Calu3 (cell line): ENCODE data around the gene OTOG. TPM values are rescaled to one million over a fixed set of nuclear protein-coding genes. Genes with fewer than 3 reads are reported as not detected.

Source experiments
- BruUV-seq: library from RNA; stranded (reverse); fragments of 400-500 nt; replicated peaks from 2 replicates; lab custom pipeline; 2021; lab: Mats Ljungman, UMichigan
- CTCF ChIA-PET: fragments of 300-600 bp; sonication (Branson Sonifier 250); formaldehyde crosslinking; loops from one replicate; lab custom pipeline; 2022; ENCODE audit warnings: antibody characterized with exemption; lab: Charles Lee
- DNase-seq: peaks from one replicate; pipeline ENCODE4 v3.0.0; 2022
- H3K27ac Mint-ChIP-seq: one replicate; pipeline ENCODE4 v1.8.0; 2022; ENCODE audit warnings: mixed read lengths; ENCODE audit not compliant: unreplicated experiment
- H3K27me3 Mint-ChIP-seq: one replicate; pipeline ENCODE4 v1.8.0; 2022; ENCODE audit warnings: mixed read lengths; ENCODE audit not compliant: unreplicated experiment
- H3K36me3 Mint-ChIP-seq: one replicate; pipeline ENCODE4 v1.8.0; 2022; ENCODE audit warnings: mild to moderate bottlenecking, moderate library complexity, mixed read lengths; ENCODE audit not compliant: insufficient read depth, unreplicated experiment
- H3K4me1 Mint-ChIP-seq: one replicate; pipeline ENCODE4 v1.8.0; 2022; ENCODE audit warnings: mild to moderate bottlenecking, low read depth, mixed read lengths; ENCODE audit not compliant: unreplicated experiment
- H3K4me3 Mint-ChIP-seq: one replicate; pipeline ENCODE4 v1.8.0; 2022; ENCODE audit warnings: mild to moderate bottlenecking, low read depth, moderate library complexity, mixed read lengths; ENCODE audit not compliant: unreplicated experiment
- H3K9me3 Mint-ChIP-seq: one replicate; pipeline ENCODE4 v1.8.0; 2022; ENCODE audit warnings: low read depth, mixed read lengths; ENCODE audit not compliant: unreplicated experiment
- intact Hi-C: fragments of 100-400 bp; cut with micrococcal nuclease; formaldehyde crosslinking; loops from one replicate; pipeline ENCODE4 v1.10.0; 2022; ENCODE audit not compliant: unreplicated experiment
- total RNA-seq: library from RNA; stranded (reverse); gene quantifications from 2 replicates; pipeline ENCODE4 v1.2.3, GENCODE V29; 2022
- TF ChIP-seq, protein P1 (sequence below): fragments of 200-600 bp; IDR thresholded peaks from one replicate; pipeline ENCODE4 v1.8.0; 2022; ENCODE audit warnings: antibody characterized with exemption; ENCODE audit not compliant: unreplicated experiment

Gene OTOG
- total RNA-seq, 1 experiment from 2014 or later, result not detected

- intact Hi-C loops, result no loop called here
- BruUV-seq, result no TSS peak
- no peaks in the 10 kb centered on the region for H3K9me3 Mint-ChIP-seq
- no peaks in the 10 kb centered on the region for H3K4me1 Mint-ChIP-seq
- no peak for DNase-seq
- peaks cover 90% of the 10 kb centered on the region for H3K27me3 Mint-ChIP-seq
- TF ChIP-seq, protein P1, sequence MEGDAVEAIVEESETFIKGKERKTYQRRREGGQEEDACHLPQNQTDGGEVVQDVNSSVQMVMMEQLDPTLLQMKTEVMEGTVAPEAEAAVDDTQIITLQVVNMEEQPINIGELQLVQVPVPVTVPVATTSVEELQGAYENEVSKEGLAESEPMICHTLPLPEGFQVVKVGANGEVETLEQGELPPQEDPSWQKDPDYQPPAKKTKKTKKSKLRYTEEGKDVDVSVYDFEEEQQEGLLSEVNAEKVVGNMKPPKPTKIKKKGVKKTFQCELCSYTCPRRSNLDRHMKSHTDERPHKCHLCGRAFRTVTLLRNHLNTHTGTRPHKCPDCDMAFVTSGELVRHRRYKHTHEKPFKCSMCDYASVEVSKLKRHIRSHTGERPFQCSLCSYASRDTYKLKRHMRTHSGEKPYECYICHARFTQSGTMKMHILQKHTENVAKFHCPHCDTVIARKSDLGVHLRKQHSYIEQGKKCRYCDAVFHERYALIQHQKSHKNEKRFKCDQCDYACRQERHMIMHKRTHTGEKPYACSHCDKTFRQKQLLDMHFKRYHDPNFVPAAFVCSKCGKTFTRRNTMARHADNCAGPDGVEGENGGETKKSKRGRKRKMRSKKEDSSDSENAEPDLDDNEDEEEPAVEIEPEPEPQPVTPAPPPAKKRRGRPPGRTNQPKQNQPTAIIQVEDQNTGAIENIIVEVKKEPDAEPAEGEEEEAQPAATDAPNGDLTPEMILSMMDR, result no peak
- no peaks in the 10 kb centered on the region for H3K36me3 Mint-ChIP-seq
- CTCF ChIA-PET, result no interaction called here
- H3K27ac Mint-ChIP-seq, result no peak overlapping the region
- H3K4me3 Mint-ChIP-seq, result no peak overlapping the region
These were observed 64.0 kb downstream of the OTOG start for GRCh38 chr11:17611049-17611448.

- intact Hi-C loops, result no loop called here
- no peaks in the 10 kb centered on the region for H3K36me3 Mint-ChIP-seq
- no peak overlapping the region for H3K4me3 Mint-ChIP-seq
- peaks cover 84% of the 10 kb centered on the region for H3K27me3 Mint-ChIP-seq
- no peaks in the 10 kb centered on the region for H3K4me1 Mint-ChIP-seq
- H3K9me3 Mint-ChIP-seq, result no peaks in the 10 kb centered on the region
- H3K27ac Mint-ChIP-seq, result no peak overlapping the region
- CTCF ChIA-PET, result no interaction called here
- BruUV-seq, result no TSS peak
- TF ChIP-seq, protein P1, result no peak
- no peak for DNase-seq
These were observed 64.6 kb downstream of the OTOG start for GRCh38 chr11:17611503-17612220.

DNA sequence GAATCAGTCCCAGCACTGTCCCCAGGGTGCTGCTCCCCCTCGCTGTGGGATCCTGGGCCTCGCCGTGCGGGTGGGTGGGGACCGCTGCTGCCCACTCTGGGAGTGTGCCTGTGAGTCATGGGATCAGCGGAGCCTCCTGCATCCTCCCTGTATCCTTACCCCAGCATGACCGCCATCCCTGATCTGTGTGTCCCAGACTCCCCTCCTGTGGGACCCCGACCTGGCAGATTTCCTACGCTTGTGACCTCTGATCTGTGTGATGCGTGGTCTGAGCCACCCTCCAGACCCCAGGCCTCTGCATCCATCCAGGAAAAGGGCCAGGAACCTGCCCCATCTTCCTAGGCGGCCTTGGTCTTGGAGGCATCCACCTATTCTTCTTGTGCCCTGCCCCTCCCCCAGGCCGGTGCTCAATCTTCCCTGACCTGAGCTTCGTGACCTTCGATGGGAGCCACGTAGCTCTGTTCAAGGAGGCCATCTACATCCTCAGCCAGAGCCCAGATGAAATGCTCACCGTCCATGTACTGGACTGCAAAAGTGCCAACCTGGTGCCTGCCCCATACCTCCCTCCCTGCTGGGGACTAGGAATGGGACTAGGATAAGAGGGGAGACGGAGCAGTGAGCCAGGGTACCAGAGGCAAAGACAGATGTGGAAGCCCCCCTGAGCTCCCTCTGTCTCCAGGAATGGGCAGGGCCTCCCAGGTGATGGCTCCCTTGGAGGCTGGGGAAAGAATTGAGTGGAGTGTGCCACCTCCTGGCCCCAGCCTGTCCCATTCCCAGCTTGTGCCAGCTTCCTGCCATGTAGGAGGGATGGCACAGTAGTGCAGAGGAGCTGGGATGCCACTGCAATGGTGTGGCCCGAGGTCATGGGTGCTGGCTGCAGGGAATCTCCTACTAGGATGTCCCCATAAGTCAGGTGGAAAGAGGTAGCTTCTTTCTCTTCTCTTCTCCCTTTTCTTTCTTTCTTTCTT is 65.4 kb downstream of the OTOG start:
- Mint-ChIP-seq H3K4me3 (no peak overlapping the region), H3K4me1 (no peaks in the 10 kb centered on the region), H3K36me3 (no peaks in the 10 kb centered on the region), H3K9me3 (no peaks in the 10 kb centered on the region), H3K27ac (no peak overlapping the region), H3K27me3 (peaks cover 75% of the 10 kb centered on the region)
- BruUV-seq, result no TSS peak
- TF ChIP-seq, protein P1, result no peak
- CTCF ChIA-PET, result interaction anchor here (0.6 kb wide), 1 partner anchor 74 kb away, joined by 3 read pairs; no protein-coding TSS in a partner anchor
- intact Hi-C loops, result no loop called here
- no peak for DNase-seq

GRCh38 chr11:17613428-17613962 is 66.4 kb downstream of the OTOG start:
- H3K27me3 Mint-ChIP-seq, result peaks cover 65% of the 10 kb centered on the region
- TF ChIP-seq, protein P1, result no peak
- H3K4me3 Mint-ChIP-seq, result no peak overlapping the region
- no peak overlapping the region for H3K27ac Mint-ChIP-seq
- no peak for DNase-seq
- CTCF ChIA-PET, result interaction anchor here (0.6 kb wide), 1 partner anchor 75 kb away, joined by 3 read pairs; no protein-coding TSS in a partner anchor
- no peaks in the 10 kb centered on the region for H3K36me3 Mint-ChIP-seq
- H3K9me3 Mint-ChIP-seq, result no peaks in the 10 kb centered on the region
- no peaks in the 10 kb centered on the region for H3K4me1 Mint-ChIP-seq
- intact Hi-C loops, result no loop called here
- no TSS peak for BruUV-seq
